EL (cell line): ENCODE measurements around the gene ADIG.
"Not testable (repeated sequence)": the region's sequence is repeated elsewhere in the genome, so short reads cannot be mapped to it uniquely, and the experiment has no call there.

Source experiments
- DNase-seq: peaks from one replicate; pipeline ENCODE4 v3.0.0-alpha.2; 2016

ADIG gene

GRCh38 chr20:38573413-38573812 is 7.6 kb upstream of the ADIG start:
- no peak for DNase-seq

- no peak for DNase-seq
Measured at GRCh38 chr20:38579219-38579910, 1.6 kb upstream of the ADIG start.

GRCh38 chr20:38579921-38580320 is 1.1 kb upstream of the ADIG start:
- no peak for DNase-seq

DNA sequence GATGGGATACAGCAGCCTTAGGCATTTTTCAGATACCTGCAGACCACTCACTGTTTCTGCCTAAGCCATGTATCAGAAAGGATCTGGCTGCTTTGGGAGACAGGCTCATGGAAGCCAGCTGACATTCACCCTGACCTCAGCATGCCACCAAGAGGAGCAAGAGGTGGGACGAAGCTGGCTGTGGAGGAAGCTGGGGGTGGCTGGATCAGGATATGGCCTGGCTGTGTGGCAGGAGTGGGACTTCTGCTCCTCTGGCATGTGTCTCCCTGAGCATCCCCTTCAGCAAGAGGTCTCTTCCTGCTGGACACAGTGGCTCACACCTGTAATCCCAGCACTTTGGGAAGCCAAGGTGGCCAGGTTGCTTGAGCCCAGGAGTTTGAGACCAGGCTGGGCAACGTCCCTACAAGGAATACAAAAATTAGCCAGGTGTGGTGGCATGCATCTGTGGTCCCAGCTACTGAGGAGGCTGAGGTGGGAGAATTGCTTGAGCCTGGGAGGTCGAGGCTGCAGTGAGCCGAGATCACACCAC is 897 bp downstream of the ADIG start:
- DNase-seq, result no peak

GRCh38 chr20:38583306-38583705 is 2.3 kb downstream of the ADIG start:
- DNase-seq, result no peak

- no peak for DNase-seq
Measured at GRCh38 chr20:38584099-38584763, 3.2 kb downstream of the ADIG start.

DNA sequence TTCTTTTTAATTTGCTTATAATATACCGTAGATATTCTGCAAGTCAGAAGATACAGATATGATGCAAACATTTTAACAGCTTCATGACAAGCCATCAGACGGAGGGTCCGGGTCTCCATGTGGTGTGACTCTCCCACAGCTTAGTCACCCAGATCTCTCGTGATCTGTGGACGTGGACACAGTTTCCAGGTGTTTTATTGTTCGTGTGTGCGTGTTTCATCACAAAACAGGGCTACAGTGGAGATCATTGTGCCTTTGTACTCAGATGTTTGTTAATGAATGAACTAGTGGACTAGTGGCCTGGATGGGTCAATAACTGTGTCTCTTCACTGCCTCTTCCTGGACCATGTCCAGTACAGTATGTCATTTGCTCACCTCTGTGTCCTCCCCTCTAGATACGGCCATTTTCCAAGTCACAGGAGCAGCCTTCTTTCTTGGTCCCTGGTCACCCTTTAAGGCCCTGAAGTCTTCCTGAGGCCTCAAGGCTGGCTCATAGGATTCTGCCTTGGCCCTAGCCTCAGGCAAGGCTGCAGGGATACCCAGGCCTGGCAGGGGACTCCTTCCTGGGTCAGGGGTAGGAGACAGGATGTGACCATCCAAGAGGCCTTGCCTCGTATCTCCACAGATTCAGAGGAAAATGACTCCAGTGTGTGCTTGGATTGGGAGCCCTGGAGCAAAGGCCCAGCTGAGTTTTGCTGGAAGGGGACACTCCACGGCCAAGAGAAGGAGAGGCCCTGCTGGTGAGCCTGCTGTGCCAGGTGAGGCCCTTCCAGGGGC is 4.6 kb downstream of the ADIG start:
- no peak for DNase-seq

DNA sequence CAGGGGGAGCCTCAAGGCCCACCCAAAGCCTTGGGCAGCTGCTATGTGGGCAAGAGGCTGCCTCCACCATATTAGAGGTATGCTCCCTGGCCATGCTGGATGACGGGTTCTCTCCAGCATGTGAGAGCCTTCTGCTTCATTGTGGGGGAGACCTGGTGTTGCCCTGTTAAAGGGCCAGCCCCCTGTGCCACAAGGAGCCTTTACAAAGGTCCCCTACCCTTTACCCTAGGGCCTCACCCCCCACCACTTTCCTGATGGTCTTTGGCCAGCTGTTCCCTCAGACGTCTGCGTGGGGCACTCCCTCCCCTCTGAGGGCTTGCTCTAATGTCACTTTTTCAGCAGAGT is 5.2 kb downstream of the ADIG start:
- DNase-seq, result no peak

GRCh38 chr20:38588303-38588702 is 7.3 kb downstream of the ADIG start:
- DNase-seq, result no peak

DNA sequence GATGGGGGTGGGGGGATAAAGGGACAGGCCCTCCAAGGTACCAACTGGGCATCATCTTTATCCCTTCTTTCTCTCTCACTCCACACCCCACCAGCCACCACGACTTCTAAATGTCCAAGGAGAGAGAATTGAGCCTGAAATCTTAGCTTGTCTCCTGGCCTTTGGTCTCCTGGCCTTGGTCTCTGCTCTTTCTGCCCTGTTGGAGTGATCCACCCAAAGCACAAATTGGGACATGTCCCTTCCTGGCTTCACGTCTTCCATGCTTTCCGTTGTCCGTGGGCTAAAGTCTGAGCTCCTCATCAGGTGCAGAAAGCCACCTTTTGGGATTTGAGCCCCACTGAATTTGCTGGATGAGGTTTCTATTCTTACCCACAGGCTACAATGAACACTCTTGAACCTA is 8.4 kb downstream of the ADIG start:
- DNase-seq, result no peak

DNA sequence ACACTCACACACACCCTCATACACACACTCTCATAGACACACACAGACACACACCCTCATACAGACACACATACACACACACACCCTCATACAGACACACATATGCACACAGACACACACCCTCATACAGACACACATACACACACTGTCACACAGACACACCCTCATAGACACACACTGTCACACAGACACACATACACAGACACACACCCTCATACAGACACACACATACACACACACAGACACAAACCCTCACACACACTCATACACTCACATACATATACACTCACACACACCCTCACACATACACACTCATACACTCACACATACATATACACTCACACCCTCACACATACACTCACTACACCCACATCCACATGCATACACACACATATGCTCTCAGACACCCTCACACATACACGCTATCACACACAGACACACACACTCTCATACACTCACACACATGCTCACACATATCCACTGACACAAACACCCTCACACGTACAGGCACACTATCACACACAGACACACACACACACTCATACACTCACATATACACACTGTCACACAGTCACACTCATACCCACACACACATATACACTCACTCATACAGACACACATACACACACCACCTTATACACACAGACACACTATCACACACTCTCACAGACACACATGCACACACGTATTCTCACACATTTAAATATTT is 9.1 kb downstream of the ADIG start:
- no peak for DNase-seq

GRCh38 chr20:38590676-38591473 is 9.9 kb downstream of the ADIG start:
- DNase-seq, result no peak

DNA sequence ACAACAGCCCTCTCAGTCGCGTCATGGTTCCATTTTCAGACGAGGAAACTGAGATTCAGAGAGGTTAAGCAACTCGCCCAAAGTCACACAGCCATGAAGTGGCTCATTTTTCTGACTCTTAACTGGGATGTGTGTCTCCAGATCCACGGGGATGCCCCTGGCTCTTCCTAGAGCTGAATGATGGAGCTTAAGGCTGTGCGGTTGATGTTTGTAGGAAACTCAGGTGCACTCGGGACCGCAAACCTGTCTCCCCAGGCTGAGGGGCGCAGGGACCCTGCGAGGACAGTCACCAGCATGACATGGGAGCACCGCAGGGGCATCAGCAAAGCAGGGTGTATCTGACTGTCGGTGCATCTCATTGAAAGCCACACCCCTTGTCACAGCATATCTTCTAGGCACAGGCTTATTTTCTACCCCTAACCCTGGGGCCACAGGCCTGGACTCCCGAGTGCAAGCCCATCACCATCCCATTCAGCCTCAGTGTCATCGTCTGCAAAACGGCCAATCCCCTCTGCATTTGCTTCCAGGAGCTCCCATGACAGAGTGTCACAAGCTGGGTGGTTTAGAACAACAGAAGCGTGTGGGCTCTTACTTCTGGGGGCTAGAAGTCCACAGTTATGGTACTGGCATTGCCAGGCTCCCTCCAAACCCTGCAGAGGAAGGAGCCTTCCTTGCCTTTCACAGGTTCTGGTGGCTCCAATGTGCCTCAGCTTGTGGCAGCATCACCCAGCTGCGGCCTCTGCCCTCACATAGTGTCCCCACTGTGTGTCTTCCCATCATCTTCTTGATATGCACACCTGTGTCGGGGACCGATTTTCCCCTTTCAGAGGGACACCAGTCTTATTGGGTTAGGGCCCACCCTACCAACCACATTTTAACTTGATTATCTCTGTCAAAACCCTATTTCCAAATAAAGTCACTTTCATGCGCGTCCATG is 10.7 kb downstream of the ADIG start:
- DNase-seq, result no peak

GRCh38 chr20:38592411-38592790 is 11.4 kb downstream of the ADIG start:
- DNase-seq, result peak; percentile 51

DNA sequence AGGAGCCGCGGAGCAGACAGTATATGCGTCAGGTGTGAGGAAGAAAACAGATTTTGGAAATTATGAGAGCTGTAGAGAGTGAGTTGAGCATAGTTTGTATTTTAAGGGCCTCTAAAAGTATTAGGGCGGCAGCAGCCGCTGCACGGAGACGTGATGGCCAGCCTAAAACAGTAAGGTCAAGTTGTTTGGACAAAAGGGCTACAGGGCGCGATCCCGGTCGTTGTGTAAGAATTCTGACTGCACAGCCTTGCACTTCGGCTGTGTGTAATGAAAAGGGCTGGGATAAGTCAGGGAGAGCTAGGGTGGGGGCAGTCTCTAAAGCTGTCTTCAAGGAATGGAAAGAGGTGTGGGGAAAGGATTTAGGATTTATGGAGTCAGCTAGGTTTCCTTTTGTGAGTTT is 13.3 kb downstream of the ADIG start:
- DNase-seq, result not testable (repeated sequence)

GRCh38 chr20:38595886-38596285 is 14.9 kb downstream of the ADIG start:
- DNase-seq, result not testable (repeated sequence)

GRCh38 chr20:38599410-38599882 is 18.4 kb downstream of the ADIG start:
- DNase-seq, result peak; percentile 32

- DNase-seq, result no peak
Measured at GRCh38 chr20:38600057-38600456, 19.1 kb downstream of the ADIG start.

- peak; percentile 47 for DNase-seq
Measured at GRCh38 chr20:38601216-38602184, 20.5 kb downstream of the ADIG start, which contains the start of gene ARHGAP40. Gene ARHGAP40 (plus strand): TSS chr20:38601809.

DNA sequence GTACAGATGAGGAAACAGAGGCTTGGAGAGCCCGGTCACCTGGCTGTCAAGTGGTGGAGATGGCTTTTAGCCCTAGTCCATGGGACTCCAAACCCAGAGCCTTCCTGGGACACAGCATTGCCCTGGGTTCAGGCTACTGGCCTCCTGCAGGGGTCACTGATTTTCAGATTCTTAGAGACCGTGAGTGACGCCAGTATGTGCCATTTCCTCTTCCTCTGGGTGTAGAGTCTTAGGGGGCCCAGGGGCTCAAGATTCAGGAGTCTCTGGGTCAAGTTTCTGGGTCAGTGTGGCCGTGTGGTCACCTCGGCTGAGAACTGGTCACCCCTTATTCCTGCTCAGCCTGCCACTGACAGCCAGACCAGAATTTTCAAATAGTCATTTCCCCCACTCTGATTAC is 21.2 kb downstream of the ADIG start:
- DNase-seq, result no peak
